Kidney epithelial cell (primary cell): ENCODE measurements around the gene PUSL1. TPM values are rescaled to one million over a fixed set of nuclear protein-coding genes. Genes with fewer than 3 reads are reported as not detected.

Source experiments
- DNase-seq: peaks from one replicate; pipeline ENCODE4 v3.0.0-alpha.2; 2010; ENCODE audit warnings: low read depth
- H3K27me3 ChIP-seq: 2 replicates; pipeline ENCODE4 v1.6.0; 2011; ENCODE audit warnings: low read length; ENCODE audit not compliant: control insufficient read depth, insufficient read depth
- H3K36me3 ChIP-seq: 2 replicates; pipeline ENCODE4 v1.5.1; 2011; ENCODE audit warnings: low read length; ENCODE audit not compliant: control insufficient read depth, insufficient read depth
- H3K4me3 ChIP-seq: 2 replicates; pipeline ENCODE4 v1.5.1; 2011; ENCODE audit warnings: low read depth, mild to moderate bottlenecking, control low read depth, low read length
- total RNA-seq: library from RNA; depleted of rRNA; stranded (reverse); fragments of >200 nt; gene quantifications from 2 replicates; pipeline ENCODE4 v1.2.3, GENCODE V29; 2015
- TF ChIP-seq, protein P1 (sequence below): IDR thresholded peaks from 2 replicates; pipeline ENCODE4 v1.5.1; 2011; ENCODE audit warnings: mild to moderate bottlenecking, moderate library complexity, low read length, control low read depth, inconsistent platforms; ENCODE audit not compliant: insufficient read depth, poor library complexity, severe bottlenecking

The PUSL1 gene
- total RNA-seq, 1 donor from 2014 or later: 45.1 TPM

- DNase-seq: no peak
- peaks cover 4% of the 10 kb centered on the region for H3K36me3 ChIP-seq
- H3K4me3 ChIP-seq: no peak overlapping the region
Measured at GRCh38 chr1:1310109-1310385, 1.6 kb downstream of the PUSL1 start.

DNA sequence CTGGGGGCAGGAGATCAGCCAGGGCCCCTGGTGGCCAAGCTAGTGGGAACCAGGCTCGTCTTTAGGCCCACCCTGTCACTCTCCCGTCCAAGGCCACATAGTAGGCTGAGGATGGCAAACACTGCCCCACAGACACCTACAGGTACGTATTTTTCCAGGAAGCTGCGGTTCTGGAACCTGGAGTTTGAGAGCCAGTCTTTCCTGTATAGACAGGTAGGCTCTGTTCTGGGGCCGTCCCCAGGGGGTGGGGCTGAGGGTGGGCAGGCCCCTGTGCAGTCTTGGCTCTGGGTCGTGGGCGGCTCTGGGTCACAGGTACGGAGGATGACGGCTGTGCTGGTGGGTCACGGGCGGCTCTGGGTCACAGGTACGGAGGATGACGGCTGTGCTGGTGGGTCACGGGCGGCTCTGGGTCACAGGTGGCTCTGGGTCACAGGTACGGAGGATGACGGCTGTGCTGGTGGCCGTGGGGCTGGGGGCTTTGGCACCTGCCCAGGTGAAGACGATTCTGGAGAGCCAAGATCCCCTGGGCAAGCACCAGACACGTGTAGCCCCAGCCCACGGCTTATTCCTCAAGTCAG, 2.2 kb downstream of the PUSL1 start:
- TF ChIP-seq, protein P1, sequence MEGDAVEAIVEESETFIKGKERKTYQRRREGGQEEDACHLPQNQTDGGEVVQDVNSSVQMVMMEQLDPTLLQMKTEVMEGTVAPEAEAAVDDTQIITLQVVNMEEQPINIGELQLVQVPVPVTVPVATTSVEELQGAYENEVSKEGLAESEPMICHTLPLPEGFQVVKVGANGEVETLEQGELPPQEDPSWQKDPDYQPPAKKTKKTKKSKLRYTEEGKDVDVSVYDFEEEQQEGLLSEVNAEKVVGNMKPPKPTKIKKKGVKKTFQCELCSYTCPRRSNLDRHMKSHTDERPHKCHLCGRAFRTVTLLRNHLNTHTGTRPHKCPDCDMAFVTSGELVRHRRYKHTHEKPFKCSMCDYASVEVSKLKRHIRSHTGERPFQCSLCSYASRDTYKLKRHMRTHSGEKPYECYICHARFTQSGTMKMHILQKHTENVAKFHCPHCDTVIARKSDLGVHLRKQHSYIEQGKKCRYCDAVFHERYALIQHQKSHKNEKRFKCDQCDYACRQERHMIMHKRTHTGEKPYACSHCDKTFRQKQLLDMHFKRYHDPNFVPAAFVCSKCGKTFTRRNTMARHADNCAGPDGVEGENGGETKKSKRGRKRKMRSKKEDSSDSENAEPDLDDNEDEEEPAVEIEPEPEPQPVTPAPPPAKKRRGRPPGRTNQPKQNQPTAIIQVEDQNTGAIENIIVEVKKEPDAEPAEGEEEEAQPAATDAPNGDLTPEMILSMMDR: no peak
- Histone ChIP-seq H3K36me3 (peaks cover 4% of the 10 kb centered on the region), H3K27me3 (no peaks in the 10 kb centered on the region), H3K4me3 (no peak overlapping the region)
- DNase-seq: no peak

More at GRCh38 chr1:1310109-1310385, 1.6 kb downstream of the PUSL1 start:
- TF ChIP-seq, protein P1: peak; percentile 5
- H3K27me3 ChIP-seq: no peaks in the 10 kb centered on the region

- peaks cover 4% of the 10 kb centered on the region for H3K36me3 ChIP-seq
- no peak for DNase-seq
- TF ChIP-seq, protein P1: no peak
- H3K27me3 ChIP-seq: no peaks in the 10 kb centered on the region
- H3K4me3 ChIP-seq: no peak overlapping the region
Measured at GRCh38 chr1:1311107-1312104, 3.0 kb downstream of the PUSL1 start.

GRCh38 chr1:1312450-1313314, 4.3 kb downstream of the PUSL1 start:
- Histone ChIP-seq H3K27me3 (no peaks in the 10 kb centered on the region), H3K4me3 (no peak overlapping the region), H3K36me3 (peaks cover 4% of the 10 kb centered on the region)
- TF ChIP-seq, protein P1: no peak
- DNase-seq: no peak

DNA sequence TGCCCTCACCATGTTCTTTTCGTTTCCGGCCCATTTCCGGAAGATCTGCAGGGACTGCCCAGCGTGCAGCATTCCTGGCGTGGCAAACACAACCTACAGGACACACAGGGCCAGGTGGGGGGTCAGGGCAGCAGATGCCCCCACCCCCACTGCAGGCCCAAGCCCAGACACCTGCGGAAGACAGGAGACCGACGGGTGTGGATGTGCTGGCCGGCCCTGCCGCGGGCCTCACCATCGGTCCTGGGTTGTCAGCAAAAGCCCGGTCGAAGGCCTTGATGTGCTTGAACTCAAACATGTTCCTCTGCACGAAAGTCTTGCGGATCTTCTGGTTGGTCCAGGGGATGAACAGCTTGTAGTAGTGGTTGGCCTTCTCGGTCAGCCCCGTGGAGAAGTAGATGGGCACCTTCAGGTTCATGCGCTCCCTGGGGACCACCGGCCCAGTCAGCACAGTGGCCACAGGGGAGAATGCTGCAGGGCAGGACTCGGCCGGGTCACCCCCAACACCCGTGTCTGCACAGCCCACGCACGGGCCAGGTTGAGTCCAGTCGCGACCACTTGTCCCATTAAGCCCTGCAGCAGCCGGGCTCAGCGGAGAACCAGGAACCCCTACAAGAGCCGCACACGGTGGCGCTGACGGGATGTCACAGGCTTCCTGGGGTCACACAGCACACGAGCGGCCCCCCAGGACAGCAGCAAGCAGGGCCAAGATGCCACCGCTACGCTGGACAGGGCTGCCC, 5.3 kb downstream of the PUSL1 start:
- Histone ChIP-seq H3K36me3 (peaks cover 4% of the 10 kb centered on the region), H3K27me3 (no peaks in the 10 kb centered on the region), H3K4me3 (no peak overlapping the region)
- no peak for DNase-seq
- TF ChIP-seq, protein P1: no peak
